Adipocyte (in vitro differentiated cells): Measurements from ENCODE around the gene MTFR1L.

ENCODE experiments used
- DNase-seq: peaks from one replicate; pipeline ENCODE4 v3.0.0-alpha.2; 2015; ENCODE audit warnings: low read depth
- H3K27me3 ChIP-seq: replicated peaks from 2 replicates; pipeline ENCODE4 v1.7.0; 2013; ENCODE audit warnings: mild to moderate bottlenecking, low read length, moderate library complexity; ENCODE audit not compliant: control insufficient read depth, insufficient read depth
- H3K36me3 ChIP-seq: 2 replicates; pipeline ENCODE4 v1.7.0; 2013; ENCODE audit warnings: low read length, mild to moderate bottlenecking, moderate library complexity; ENCODE audit not compliant: control insufficient read depth, insufficient read depth, severe bottlenecking
- H3K4me1 ChIP-seq: 2 replicates; pipeline ENCODE4 v1.7.0; 2013; ENCODE audit warnings: mild to moderate bottlenecking, low read length, moderate library complexity; ENCODE audit not compliant: control insufficient read depth, insufficient read depth
- H3K4me3 ChIP-seq: 2 replicates; pipeline ENCODE4 v1.7.0; 2013; ENCODE audit warnings: mild to moderate bottlenecking, low read length, moderate library complexity
- H3K9ac ChIP-seq: 2 replicates; pipeline ENCODE4 v1.7.0; 2013; ENCODE audit warnings: mild to moderate bottlenecking, low read length, moderate library complexity
- H3K9me3 ChIP-seq: 2 replicates; pipeline ENCODE4 v1.7.0; 2013; ENCODE audit warnings: mild to moderate bottlenecking, low read length, moderate library complexity; ENCODE audit not compliant: control insufficient read depth

MTFR1L gene

DNA sequence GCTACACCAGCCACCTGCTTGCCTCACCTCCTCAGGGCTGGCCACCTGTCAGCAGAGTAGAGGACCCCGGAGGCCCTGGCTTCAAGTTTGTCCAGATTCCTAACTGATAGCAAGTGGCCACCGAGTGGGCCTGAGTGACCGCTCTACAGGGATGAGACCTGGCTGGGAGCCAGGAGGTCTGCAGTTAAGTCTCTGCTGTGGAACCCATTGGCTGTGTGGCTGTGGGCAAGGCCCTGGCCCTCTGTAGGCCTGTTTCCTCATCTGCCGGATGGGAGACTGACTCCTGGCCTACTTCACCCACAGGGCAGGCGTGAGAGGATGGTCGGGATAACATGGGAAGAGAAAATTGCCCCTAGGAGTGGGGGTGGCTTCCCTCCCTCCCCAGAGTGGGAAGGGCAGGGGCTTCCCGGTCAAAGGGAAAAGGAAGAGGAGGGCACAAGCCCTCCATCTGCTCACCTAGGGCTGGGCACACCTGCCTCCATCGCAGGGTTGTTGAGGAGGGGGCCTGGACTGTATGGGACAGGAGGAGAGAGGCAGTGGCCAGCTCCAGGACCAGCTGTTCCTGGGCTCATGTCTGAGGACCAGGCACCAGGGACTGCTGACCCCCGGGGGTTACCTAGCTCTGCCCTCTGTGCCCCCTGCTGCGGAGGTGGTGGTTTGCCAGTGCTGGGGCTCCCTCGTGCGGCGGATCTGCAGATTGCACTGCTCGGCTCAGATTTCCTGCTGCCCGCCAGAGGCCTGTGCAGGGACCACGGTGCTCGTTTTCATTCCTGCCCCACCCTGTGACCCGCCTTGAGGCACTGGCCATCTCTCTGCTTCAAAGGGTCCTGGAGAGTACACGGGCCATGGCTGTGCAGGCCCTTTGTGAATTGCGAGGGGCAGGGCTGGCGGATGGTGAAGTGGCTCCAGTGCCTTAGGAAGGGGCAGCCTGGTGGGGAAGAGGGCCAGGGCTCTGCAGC is 9.1 kb upstream of the MTFR1L start:
- Histone ChIP-seq H3K27me3 (no peaks in the 10 kb centered on the region), H3K36me3 (peaks cover 61% of the 10 kb centered on the region), H3K9me3 (no peaks in the 10 kb centered on the region), H3K4me3 (no peak overlapping the region), H3K9ac (no peak overlapping the region), H3K4me1 (peaks cover 17% of the 10 kb centered on the region)
- peak; percentile 79 for DNase-seq

DNA sequence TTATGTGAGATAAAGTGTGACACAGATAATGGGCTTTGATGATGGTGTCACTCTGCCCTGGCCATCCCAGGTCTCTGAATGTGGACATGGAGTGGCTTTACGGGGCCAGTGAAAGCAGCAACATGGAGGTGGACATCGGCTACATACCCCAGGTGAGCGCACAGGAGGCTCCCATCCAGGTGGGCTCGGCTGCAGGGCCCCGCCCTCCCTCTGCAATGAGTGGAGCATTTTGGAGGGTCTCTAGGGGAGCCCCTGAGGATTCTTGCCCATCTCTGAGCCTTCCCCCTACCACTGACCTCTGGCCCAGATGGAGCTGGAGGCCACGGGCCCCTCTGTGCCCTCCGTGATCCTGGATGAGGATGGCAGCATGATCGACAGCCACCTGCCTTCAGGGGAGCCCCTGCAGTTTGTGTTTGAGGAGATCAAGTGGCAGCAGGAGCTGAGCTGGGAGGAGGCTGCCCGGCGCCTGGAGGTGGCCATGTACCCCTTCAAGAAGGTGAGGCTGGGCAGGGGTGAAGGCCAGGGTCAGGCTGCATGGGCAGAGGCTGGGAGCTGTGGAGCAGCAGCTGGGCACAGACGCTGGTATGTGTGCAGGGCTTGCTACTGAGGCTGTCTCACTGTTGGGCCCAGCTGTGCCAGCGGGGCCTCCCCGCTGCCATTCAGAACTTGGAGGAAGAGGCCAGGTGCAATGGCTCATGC is 8.2 kb upstream of the MTFR1L start:
- Histone ChIP-seq H3K27me3 (no peaks in the 10 kb centered on the region), H3K36me3 (peaks cover 70% of the 10 kb centered on the region), H3K9me3 (no peaks in the 10 kb centered on the region), H3K4me1 (peaks cover 8% of the 10 kb centered on the region), H3K4me3 (no peak overlapping the region), H3K9ac (no peak overlapping the region)
- DNase-seq: no peak

DNA sequence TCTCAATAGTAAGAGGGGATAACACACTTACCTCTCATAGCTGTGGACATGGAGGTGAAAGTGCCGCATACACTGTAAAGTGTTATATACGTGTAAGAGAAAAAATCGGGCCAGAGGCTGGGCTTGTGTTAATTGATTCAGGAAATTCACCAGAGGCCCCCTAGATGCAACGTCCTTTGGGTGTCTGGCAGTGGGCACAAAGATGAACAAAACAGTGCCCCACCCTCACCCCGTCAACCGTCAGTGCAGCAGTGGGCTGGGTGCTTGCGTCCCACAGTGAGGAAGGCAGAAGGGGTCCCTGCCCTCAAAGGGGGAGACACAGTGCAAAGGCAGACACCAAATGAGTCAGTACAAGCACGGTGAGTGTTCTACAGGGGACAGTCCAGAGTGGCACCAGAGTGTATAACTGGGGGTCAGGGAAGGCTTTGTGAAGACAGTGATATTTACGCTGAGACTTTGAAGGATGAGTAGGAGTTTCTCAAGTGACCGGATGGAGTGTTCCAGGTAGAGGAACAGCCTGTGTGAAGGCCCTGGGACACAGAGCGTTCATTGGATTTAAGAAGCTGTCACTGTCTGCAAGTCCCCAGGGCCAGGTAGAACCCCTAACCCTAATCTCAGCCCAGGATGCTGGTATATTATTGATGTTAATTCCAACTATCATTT is 6.6 kb upstream of the MTFR1L start:
- H3K36me3 ChIP-seq: peaks cover 65% of the 10 kb centered on the region

DNA sequence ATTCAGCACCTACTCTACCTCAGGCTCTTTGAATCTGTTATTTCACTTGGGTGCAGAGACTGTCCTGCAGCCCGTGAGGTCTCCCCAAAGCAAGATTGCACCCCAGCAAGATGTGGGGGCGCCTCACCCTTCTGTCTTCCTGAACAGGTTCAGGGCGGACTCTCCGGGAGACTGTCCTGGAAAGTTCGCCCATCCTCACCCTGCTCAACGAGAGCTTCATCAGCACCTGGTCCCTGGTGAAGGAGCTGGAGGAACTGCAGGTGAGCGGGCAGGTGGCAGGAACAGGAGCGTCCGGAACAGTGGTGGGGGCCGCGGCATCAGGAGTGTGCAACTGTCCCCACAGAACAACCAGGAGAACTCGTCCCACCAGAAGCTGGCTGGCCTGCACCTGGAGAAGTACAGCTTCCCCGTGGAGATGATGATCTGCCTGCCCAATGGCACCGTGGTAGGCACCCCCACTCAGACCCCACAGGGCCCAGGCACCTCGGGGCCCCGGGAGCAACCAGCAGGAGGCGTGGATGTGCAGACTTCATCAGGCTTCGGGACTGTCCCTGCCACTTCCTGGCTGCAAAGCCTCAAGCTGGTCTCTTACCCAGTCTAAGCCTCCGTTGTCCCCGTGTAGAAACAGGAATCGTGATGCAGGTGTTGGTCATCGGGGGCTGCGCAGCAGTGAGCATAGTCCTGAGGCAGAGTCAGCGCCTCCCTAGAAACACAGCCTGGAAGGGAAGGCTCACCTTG is 5.9 kb upstream of the MTFR1L start:
- Histone ChIP-seq H3K4me3 (no peak overlapping the region), H3K9me3 (no peaks in the 10 kb centered on the region), H3K4me1 (peaks cover 15% of the 10 kb centered on the region), H3K27me3 (no peaks in the 10 kb centered on the region), H3K9ac (no peak overlapping the region), H3K36me3 (peaks cover 60% of the 10 kb centered on the region)
- no peak for DNase-seq

More for the DNA sequence above, 6.6 kb upstream of the MTFR1L start:
- no peak overlapping the region for H3K9ac ChIP-seq
- DNase-seq: no peak
- no peak overlapping the region for H3K4me3 ChIP-seq
- H3K4me1 ChIP-seq: peaks cover 8% of the 10 kb centered on the region
- no peaks in the 10 kb centered on the region for H3K27me3 ChIP-seq
- H3K9me3 ChIP-seq: no peaks in the 10 kb centered on the region

DNA sequence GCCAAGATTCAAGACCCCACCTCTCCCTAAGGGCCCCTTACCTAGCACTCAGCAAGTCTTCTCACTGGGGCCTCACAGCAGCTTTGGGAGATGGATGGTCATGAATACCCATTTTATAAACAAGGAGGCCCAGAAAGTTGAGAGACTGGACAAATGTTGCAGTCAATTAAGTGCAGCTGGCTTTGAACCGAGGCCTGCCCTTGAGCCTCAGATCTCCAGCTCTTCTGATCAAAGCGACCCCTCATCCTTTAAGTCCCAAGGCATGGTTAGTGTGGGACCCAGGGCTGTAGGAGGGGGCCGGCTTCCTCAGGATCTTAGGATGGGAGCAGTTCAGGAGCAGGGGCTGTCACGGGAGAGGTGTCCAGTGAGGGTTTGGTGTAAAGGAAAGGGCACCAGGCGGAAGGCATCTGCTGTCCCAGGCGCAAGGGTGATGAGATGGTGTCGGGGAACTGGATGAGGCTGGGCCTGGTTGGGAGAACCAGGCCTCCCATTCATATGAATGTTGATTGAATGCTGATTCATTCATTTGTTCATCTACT is 5.1 kb upstream of the MTFR1L start:
- Histone ChIP-seq H3K9me3 (no peaks in the 10 kb centered on the region), H3K36me3 (peaks cover 53% of the 10 kb centered on the region), H3K4me3 (no peak overlapping the region), H3K9ac (no peak overlapping the region), H3K4me1 (peaks cover 18% of the 10 kb centered on the region), H3K27me3 (no peaks in the 10 kb centered on the region)
- no peak for DNase-seq

DNA sequence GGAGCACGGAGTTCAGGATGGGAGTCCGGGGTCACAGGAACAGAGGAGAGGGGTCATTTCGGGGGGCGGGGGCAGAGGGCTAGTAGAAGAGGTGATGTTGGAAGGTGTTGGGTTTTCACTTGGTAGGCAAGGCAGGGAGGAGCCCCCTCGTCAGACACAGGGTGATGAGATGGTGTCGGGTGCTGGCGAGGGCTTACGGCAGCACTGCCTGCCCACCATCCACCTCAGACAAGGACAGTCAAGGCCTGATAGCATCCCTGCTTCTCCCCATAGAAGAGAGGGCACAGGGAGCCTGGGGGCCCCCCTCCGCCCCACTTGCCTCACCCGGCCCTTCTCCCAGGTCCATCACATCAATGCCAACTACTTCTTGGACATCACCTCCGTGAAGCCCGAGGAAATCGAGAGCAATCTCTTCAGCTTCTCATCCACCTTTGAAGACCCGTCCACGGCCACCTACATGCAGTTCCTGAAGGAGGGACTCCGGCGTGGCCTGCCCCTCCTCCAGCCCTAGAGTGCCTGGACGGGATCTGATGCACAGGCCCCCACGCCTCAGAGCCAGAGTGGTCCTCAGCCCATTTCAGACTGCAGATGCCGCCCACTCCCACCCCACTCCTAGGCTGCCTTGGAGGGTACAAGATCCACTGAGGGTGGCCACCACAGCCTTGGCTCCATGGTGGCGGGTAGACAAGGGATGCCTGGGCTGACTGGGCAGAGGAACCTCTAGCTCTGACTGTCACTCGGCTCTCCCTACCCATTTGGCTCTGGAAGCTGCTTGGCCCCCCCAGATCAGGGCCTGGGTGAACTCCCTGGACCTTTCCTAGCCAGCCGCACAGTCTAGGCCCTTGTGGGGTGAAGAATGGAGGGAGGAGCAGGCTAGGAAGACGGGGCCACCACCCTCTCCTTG is 4.3 kb upstream of the MTFR1L start:
- H3K27me3 ChIP-seq: no peaks in the 10 kb centered on the region
- H3K9ac ChIP-seq: no peak overlapping the region
- no peaks in the 10 kb centered on the region for H3K9me3 ChIP-seq
- peaks cover 50% of the 10 kb centered on the region for H3K36me3 ChIP-seq
- H3K4me3 ChIP-seq: no peak overlapping the region
- peaks cover 18% of the 10 kb centered on the region for H3K4me1 ChIP-seq
- DNase-seq: no peak

DNA sequence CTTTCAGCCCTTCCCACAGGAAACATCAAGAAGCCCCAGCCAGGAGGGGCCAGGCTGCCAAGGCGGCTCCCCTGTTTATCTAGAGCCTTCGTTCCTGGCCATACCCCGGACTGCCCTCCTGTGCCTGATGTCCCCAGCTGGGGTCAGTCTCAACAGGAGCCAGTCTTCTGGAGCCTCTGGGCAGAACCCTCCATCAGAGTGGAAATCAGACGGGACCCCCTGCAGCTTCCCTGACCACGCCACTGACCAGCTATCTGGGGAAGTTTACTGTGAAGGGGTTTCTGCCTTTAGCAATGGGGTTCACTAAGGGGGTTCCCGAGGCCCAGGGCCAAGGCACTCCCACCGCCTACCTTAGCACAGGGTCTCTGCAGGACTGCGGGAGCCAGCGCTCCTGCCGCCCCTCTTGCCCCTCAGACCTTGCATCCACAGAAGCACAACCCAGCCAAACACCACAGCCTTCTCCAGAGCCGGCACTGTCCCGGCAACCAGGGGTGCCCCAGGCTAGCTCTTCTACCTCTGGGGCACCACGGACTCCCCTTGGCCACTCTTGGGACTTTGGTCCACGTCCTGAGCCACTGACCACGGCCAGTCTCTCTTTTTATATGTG is 3.5 kb upstream of the MTFR1L start:
- no peak overlapping the region for H3K9ac ChIP-seq
- H3K9me3 ChIP-seq: no peaks in the 10 kb centered on the region
- no peak overlapping the region for H3K4me3 ChIP-seq
- DNase-seq: no peak
- no peaks in the 10 kb centered on the region for H3K27me3 ChIP-seq
- H3K4me1 ChIP-seq: peaks cover 23% of the 10 kb centered on the region
- peaks cover 49% of the 10 kb centered on the region for H3K36me3 ChIP-seq

DNA sequence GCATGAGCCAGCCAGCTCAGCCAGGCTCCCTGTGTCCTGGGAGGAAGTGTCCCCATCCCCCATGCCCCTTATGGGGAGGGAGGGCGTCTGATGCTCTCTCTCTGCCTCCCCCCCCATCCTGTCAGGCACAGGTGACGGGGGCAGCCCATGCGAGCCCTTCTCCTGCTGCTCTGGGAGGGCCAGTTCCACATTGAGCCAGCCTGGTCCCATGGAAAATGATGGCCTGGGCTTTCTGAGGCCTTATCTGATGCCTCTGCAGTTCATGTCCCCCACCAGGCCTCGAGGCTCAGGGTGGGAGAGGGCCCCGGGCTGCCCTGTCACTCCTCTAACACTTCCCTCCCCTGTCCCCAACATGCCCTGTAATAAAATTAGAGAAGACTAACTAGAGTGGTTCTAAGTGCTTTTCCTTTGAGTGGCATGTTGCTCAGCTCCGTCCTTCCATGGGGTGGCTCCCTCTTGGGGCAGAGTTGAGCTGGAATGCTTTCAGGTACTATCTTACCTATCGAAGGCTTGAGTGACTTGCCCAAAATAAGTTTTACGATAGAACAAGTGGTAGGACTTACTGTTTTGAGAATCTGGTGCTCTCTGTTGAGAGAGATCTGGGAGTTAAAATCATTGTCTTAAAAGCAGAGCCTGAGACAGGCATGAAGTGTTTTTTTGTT is 1.8 kb upstream of the MTFR1L start:
- peaks cover 37% of the 10 kb centered on the region for H3K4me1 ChIP-seq
- H3K9ac ChIP-seq: peak overlapping the region; percentile 97
- no peak overlapping the region for H3K4me3 ChIP-seq
- no peaks in the 10 kb centered on the region for H3K27me3 ChIP-seq
- peaks cover 32% of the 10 kb centered on the region for H3K36me3 ChIP-seq
- no peaks in the 10 kb centered on the region for H3K9me3 ChIP-seq
- no peak for DNase-seq

DNA sequence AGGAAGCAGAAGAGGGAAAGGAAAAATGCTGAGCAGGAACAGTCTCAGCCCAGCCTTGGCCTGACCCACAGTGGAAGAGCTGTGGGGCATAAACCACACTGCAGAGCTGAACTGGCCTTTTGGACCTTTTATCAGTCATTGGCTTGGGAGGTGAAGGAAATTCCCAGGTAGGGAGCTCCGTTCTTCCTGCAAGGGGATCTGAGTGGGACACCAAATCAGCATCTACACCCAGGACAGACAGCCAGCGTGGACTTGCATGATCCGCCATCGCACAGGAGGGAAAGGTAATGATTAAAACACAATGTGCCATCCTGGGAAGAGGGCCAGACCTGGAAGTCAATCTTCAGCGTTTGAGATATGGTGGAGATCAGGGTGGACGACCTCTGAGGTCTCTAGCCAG is 1.2 kb upstream of the MTFR1L start:
- H3K9ac ChIP-seq: peak overlapping the region; percentile 97
- H3K4me1 ChIP-seq: peaks cover 43% of the 10 kb centered on the region
- no peaks in the 10 kb centered on the region for H3K9me3 ChIP-seq
- peaks cover 28% of the 10 kb centered on the region for H3K36me3 ChIP-seq
- no peak for DNase-seq
- peak overlapping the region; percentile 91 for H3K4me3 ChIP-seq
- H3K27me3 ChIP-seq: no peaks in the 10 kb centered on the region
